ENCODE measurements around the gene CHST15. TPM values are rescaled to one million over a fixed set of nuclear protein-coding genes. Genes with fewer than 3 reads are reported as not detected.
"Not testable (repeated sequence)": the region's sequence is repeated elsewhere in the genome, so short reads cannot be mapped to it uniquely, and the experiment has no call there.

CHST15 gene
- total and polyA plus RNA-seq, 2 of the 8 experiments (the other 6 are each of a cell fraction or from before 2014, with no cell fraction given) = 8.8 to 9.1 TPM

DNA sequence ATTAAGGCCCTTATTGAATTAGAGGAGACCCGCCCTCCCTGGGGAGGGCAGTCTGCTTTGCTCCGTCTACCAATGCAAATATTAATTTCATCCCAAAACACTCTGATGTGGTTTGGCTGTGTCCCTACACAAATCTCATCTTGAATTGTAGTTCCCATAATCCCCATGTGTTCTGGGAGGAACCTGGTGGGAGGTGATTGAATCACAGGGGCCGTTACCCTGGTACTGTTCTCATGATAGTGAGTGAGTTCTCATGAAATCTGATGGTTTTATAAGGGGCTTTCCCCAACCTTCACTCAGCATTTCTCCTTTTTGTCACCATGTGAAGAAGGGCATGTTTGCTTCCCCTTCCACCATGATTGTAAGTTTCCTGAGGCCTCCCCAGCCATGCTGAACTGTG is 7.3 kb upstream of the CHST15 start:
- H4K5ac ChIP-seq (ENCODE audit: insufficient read length, low read depth, low read length); H3K56ac ChIP-seq (replicated peaks; ENCODE audit: insufficient read length, low read depth, low read length); H2AFZ ChIP-seq (ENCODE audit: low read length); H3K9me3 ChIP-seq (ENCODE audit: insufficient read depth in 2 of 2, low read depth in 1 of 2, low read length in 1 of 2); H2AK5ac ChIP-seq (ENCODE audit: low read depth, low read length); H4K91ac ChIP-seq (replicated peaks; ENCODE audit: insufficient read length, low read length); H3K14ac ChIP-seq (ENCODE audit: insufficient read length); H4K8ac ChIP-seq (ENCODE audit: extremely low read depth, insufficient read depth, low read length); H3K18ac ChIP-seq (ENCODE audit: extremely low read depth, low read length); H3K27ac ChIP-seq (ENCODE audit: low read depth, low read length); H3K27me3 ChIP-seq (replicated peaks in 1 of 4; ENCODE audit: control insufficient read depth in 3 of 4, extremely low read depth in 1 of 4, insufficient read depth in 3 of 4, low read length in 3 of 4); H4K20me1 ChIP-seq (replicated peaks in 1 of 2; ENCODE audit: control insufficient read depth in 1 of 2, insufficient read depth in 2 of 2, low read length in 2 of 2); H2BK15ac ChIP-seq (ENCODE audit: low read length); H3K36me3 ChIP-seq (ENCODE audit: control insufficient read depth in 2 of 4, insufficient read depth in 4 of 4, low read length in 3 of 4); H3K4me3 ChIP-seq (ENCODE audit: extremely low read depth in 1 of 4, insufficient read depth in 2 of 4, low read depth in 3 of 4, low read length in 4 of 4); H3K79me2 ChIP-seq (ENCODE audit: control insufficient read depth in 1 of 2, insufficient read depth in 2 of 2, low read length in 2 of 2); H2BK20ac ChIP-seq (ENCODE audit: low read length); DNase-seq (ENCODE audit: low read depth in 1 of 2, low spot score in 2 of 2); H3K9ac ChIP-seq (replicated peaks in 1 of 4; ENCODE audit: extremely low read depth in 1 of 4, low read depth in 3 of 4, low read length in 3 of 4); H3K4ac ChIP-seq (replicated peaks; ENCODE audit: insufficient read length, low read depth, low read length); H2BK120ac ChIP-seq (replicated peaks; ENCODE audit: low read depth, low read length); H3K23ac ChIP-seq (ENCODE audit: insufficient read length); H3K4me1 ChIP-seq (replicated peaks in 1 of 4; ENCODE audit: control insufficient read depth in 3 of 4, insufficient read depth in 4 of 4, low read length in 3 of 4); H2BK5ac ChIP-seq (ENCODE audit: low read depth, low read length); H3K4me2 ChIP-seq (ENCODE audit: insufficient read depth in 1 of 2, low read depth in 2 of 2, low read length in 2 of 2); H2BK12ac ChIP-seq (ENCODE audit: low read depth, low read length); H3K23me2 ChIP-seq (ENCODE audit: low read depth, low read length); POLR2A ChIA-PET (ENCODE audit: partially characterized antibody); FAIRE-seq; H3K79me1 ChIP-seq (ENCODE audit: low read depth, low read length): not testable (repeated sequence)
- WGBS, 2 experiments (ENCODE audit: extremely low coverage in 1 of 2, insufficient coverage in 1 of 2, insufficient read length in 1 of 2, insufficient replicate concordance in 2 of 2, low coverage in 1 of 2, low lambda C conversion rate in 2 of 2, missing lambda C conversion rate in 1 of 2) = 86% methylated on average over 3 of the region's 3 CpGs; no CpG with 5 or more reads in 1 of the 2 experiments
- CTCF ChIA-PET (ENCODE audit: partially characterized antibody) = interaction anchor here (1.9 kb wide), 1 partner anchor 106 kb away, joined by 4 read pairs; no protein-coding TSS in a partner anchor
